H1 (cell line): ENCODE measurements around the gene OPCML. TPM values are rescaled to one million over a fixed set of nuclear protein-coding genes. Genes with fewer than 3 reads are reported as not detected.

Experiments
- CTCF ChIA-PET: fragments of 300-600 bp; sonication (Branson Sonifier 250); formaldehyde crosslinking; loops from one replicate; lab custom pipeline; 2021; ENCODE audit not compliant: partially characterized antibody; lab: Charles Lee
- POLR2A ChIA-PET: fragments of 300-600 bp; sonication (Branson Sonifier 250); formaldehyde crosslinking; loops from one replicate; lab custom pipeline; 2021; ENCODE audit warnings: inconsistent platforms; ENCODE audit not compliant: partially characterized antibody; lab: Charles Lee
- DNase-seq, 2 experiments: peaks; one replicate each; pipeline versions ENCODE4 v3.0.0 to v3.0.0-alpha.2; 2010 to 2022; ENCODE audit warnings: low spot score in 2 of 2, low read depth in 1 of 2, mixed read lengths in 1 of 2
- FAIRE-seq: peaks from 2 replicates; lab custom pipeline; 2011; peaks lifted over from hg19 to GRCh38; lab: Jason Lieb, UNC
- H2AFZ ChIP-seq: 2 replicates; pipeline ENCODE4 v1.8.1; 2012; ENCODE audit warnings: low read length, inconsistent platforms
- H2AK5ac ChIP-seq: 2 replicates; pipeline ENCODE4 v1.6.1; 2013; ENCODE audit warnings: low read depth, low read length
- H2BK120ac ChIP-seq: replicated peaks from 2 replicates; pipeline ENCODE3; 2013; ENCODE audit warnings: low read depth, low read length, inconsistent platforms
- H2BK12ac ChIP-seq: 2 replicates; pipeline ENCODE4 v1.6.1; 2013; ENCODE audit warnings: low read depth, low read length
- H2BK15ac ChIP-seq: 2 replicates; pipeline ENCODE4 v1.6.1; 2013; ENCODE audit warnings: low read length
- H2BK20ac ChIP-seq: 2 replicates; pipeline ENCODE4 v1.6.1; 2013; ENCODE audit warnings: low read length
- H2BK5ac ChIP-seq: 2 replicates; pipeline ENCODE4 v1.6.1; 2013; ENCODE audit warnings: low read depth, low read length
- H3K14ac ChIP-seq: 2 replicates; pipeline ENCODE4 v1.6.1; 2013; ENCODE audit warnings: inconsistent platforms; ENCODE audit not compliant: insufficient read length
- H3K18ac ChIP-seq: 2 replicates; pipeline ENCODE4 v1.6.1; 2013; ENCODE audit warnings: low read length; ENCODE audit errors: extremely low read depth
- H3K23ac ChIP-seq: 2 replicates; pipeline ENCODE4 v1.6.1; 2013; ENCODE audit warnings: inconsistent platforms; ENCODE audit not compliant: insufficient read length
- H3K23me2 ChIP-seq: 2 replicates; pipeline ENCODE4 v1.6.1; 2013; ENCODE audit warnings: low read depth, low read length
- H3K27ac ChIP-seq: 2 replicates; pipeline ENCODE4 v1.6.1; 2011; ENCODE audit warnings: low read depth, low read length, inconsistent platforms
- H3K27me3 ChIP-seq, 4 experiments: replicated peaks in 1 of 4; 1 replicate in 1 of 4; 2 replicates in 3 of 4; pipeline versions ENCODE4 v1.6.1 to v1.8.1; 2011 to 2013; ENCODE audit warnings: low read length in 3 of 4, mild to moderate bottlenecking in 3 of 4, inconsistent platforms in 2 of 4, mixed read lengths in 2 of 4, moderate library complexity in 1 of 4; ENCODE audit not compliant: control insufficient read depth in 3 of 4, insufficient read depth in 3 of 4; ENCODE audit errors: extremely low read depth in 1 of 4
- H3K36me3 ChIP-seq, 4 experiments: 2 replicates each; pipeline versions ENCODE4 v1.6.1 to v1.8.1; 2011 to 2013; ENCODE audit warnings: mild to moderate bottlenecking in 4 of 4, low read length in 3 of 4, moderate library complexity in 2 of 4, control low read depth in 1 of 4, inconsistent platforms in 1 of 4; ENCODE audit not compliant: insufficient read depth in 4 of 4, control insufficient read depth in 2 of 4
- H3K4ac ChIP-seq: replicated peaks from 2 replicates; pipeline ENCODE3; 2013; ENCODE audit warnings: low read length, low read depth, mixed read lengths, inconsistent platforms; ENCODE audit not compliant: insufficient read length
- H3K4me1 ChIP-seq, 4 experiments: replicated peaks in 1 of 4; 1 replicate in 1 of 4; 2 replicates in 3 of 4; pipeline versions ENCODE4 v1.6.1 to v1.8.1; 2011 to 2013; ENCODE audit warnings: low read length in 3 of 4, inconsistent platforms in 2 of 4, mixed read lengths in 1 of 4; ENCODE audit not compliant: insufficient read depth in 4 of 4, control insufficient read depth in 3 of 4
- H3K4me2 ChIP-seq, 2 experiments: 2 replicates each; pipeline versions ENCODE4 v1.6.1 to v1.8.1; 2011 to 2013; ENCODE audit warnings: low read depth in 2 of 2, low read length in 2 of 2, control low read depth in 1 of 2, inconsistent platforms in 1 of 2, mild to moderate bottlenecking in 1 of 2; ENCODE audit not compliant: insufficient read depth in 1 of 2
- H3K4me3 ChIP-seq, 4 experiments: fragments of 200-600, 300-600 bp in 1 of 4; sonication (generic), shearing (Covaris generic), sonication (Bioruptor Twin) in 1 of 4; 2 replicates each; pipeline versions ENCODE4 v1.5.1 to v1.8.1; 2011 to 2016; ENCODE audit warnings: low read length in 4 of 4, low read depth in 3 of 4, control low read depth in 2 of 4, inconsistent platforms in 2 of 4, mild to moderate bottlenecking in 2 of 4, mixed read lengths in 1 of 4, moderate library complexity in 1 of 4; ENCODE audit not compliant: insufficient read depth in 2 of 4; ENCODE audit errors: extremely low read depth in 1 of 4
- H3K56ac ChIP-seq: replicated peaks from 2 replicates; pipeline ENCODE3; 2013; ENCODE audit warnings: low read depth, mild to moderate bottlenecking, mixed read lengths, low read length, inconsistent platforms; ENCODE audit not compliant: insufficient read length
- H3K79me1 ChIP-seq: 2 replicates; pipeline ENCODE4 v1.6.1; 2013; ENCODE audit warnings: low read depth, low read length, control low read depth
- H3K79me2 ChIP-seq, 2 experiments: 2 replicates each; pipeline versions ENCODE4 v1.6.1 to v1.8.1; 2012 to 2013; ENCODE audit warnings: low read length in 2 of 2, mild to moderate bottlenecking in 2 of 2, inconsistent platforms in 1 of 2; ENCODE audit not compliant: insufficient read depth in 2 of 2, control insufficient read depth in 1 of 2
- H3K9ac ChIP-seq, 4 experiments: replicated peaks in 1 of 4; 1 replicate in 1 of 4; 2 replicates in 3 of 4; pipeline versions ENCODE4 v1.6.1 to v1.8.1; 2011 to 2013; ENCODE audit warnings: low read depth in 3 of 4, low read length in 3 of 4, control low read depth in 2 of 4, mild to moderate bottlenecking in 2 of 4, moderate library complexity in 2 of 4, inconsistent platforms in 1 of 4; ENCODE audit errors: extremely low read depth in 1 of 4
- H3K9me3 ChIP-seq, 2 experiments: 2 replicates each; pipeline versions ENCODE4 v1.6.1 to v1.8.1; 2012 to 2013; ENCODE audit warnings: mild to moderate bottlenecking in 2 of 2, moderate library complexity in 2 of 2, control low read depth in 1 of 2, inconsistent platforms in 1 of 2, low read depth in 1 of 2, low read length in 1 of 2, mixed read lengths in 1 of 2; ENCODE audit not compliant: insufficient read depth in 2 of 2
- H4K20me1 ChIP-seq, 2 experiments: replicated peaks in 1 of 2; 2 replicates each; pipeline versions ENCODE3 to v1.8.1; 2011 to 2013; ENCODE audit warnings: inconsistent platforms in 2 of 2, low read length in 2 of 2, mild to moderate bottlenecking in 1 of 2; ENCODE audit not compliant: insufficient read depth in 2 of 2, control insufficient read depth in 1 of 2
- H4K5ac ChIP-seq: 2 replicates; pipeline ENCODE4 v1.6.1; 2013; ENCODE audit warnings: low read length, low read depth, mixed read lengths, inconsistent platforms; ENCODE audit not compliant: insufficient read length
- H4K8ac ChIP-seq: 2 replicates; pipeline ENCODE4 v1.8.0; 2013; ENCODE audit warnings: mild to moderate bottlenecking, moderate library complexity, low read length, inconsistent platforms; ENCODE audit not compliant: insufficient read depth; ENCODE audit errors: extremely low read depth
- H4K91ac ChIP-seq: replicated peaks from 2 replicates; pipeline ENCODE3; 2013; ENCODE audit warnings: low read length, mixed read lengths, inconsistent platforms; ENCODE audit not compliant: insufficient read length
- CHD2 ChIP-seq: IDR thresholded peaks from 2 replicates; pipeline ENCODE4 v1.6.1; 2012; ENCODE audit warnings: low read length, improper control_type of control experiment
- EGR1 ChIP-seq: IDR thresholded peaks from 2 replicates; pipeline ENCODE4 v1.6.1; 2011; ENCODE audit warnings: low read depth, low read length, borderline replicate concordance
- HDAC6 ChIP-seq: IDR thresholded peaks from one replicate; pipeline ENCODE4 v1.7.1; 2012; ENCODE audit warnings: low read depth, mild to moderate bottlenecking, inconsistent platforms, low read length, moderate library complexity
- KDM5A ChIP-seq: fragments of 200-600 bp; IDR thresholded peaks from 2 replicates; pipeline ENCODE4 v1.7.1; 2012; ENCODE audit warnings: mild to moderate bottlenecking, low read length, inconsistent platforms, mixed read lengths
- SP2 ChIP-seq: IDR thresholded peaks from 2 replicates; pipeline ENCODE4 v1.6.1; 2012; ENCODE audit warnings: mild to moderate bottlenecking, low read length, inconsistent platforms
- SRF ChIP-seq: IDR thresholded peaks from 2 replicates; pipeline ENCODE4 v1.6.1; 2011; ENCODE audit warnings: mild to moderate bottlenecking, low read depth, low read length, moderate library complexity
- TEAD4 ChIP-seq: IDR thresholded peaks from 2 replicates; pipeline ENCODE4 v1.6.1; 2012; ENCODE audit warnings: low read depth, low read length, inconsistent platforms, mixed read lengths
- ZNF274 ChIP-seq: IDR thresholded peaks from 2 replicates; pipeline ENCODE4 v1.7.0; 2012; ENCODE audit warnings: low read length, borderline replicate concordance; ENCODE audit errors: extremely low read depth
- WGBS, 2 experiments: shearing (Covaris generic) in 1 of 2; methylation state at CpG; one replicate each; pipeline versions ENCODE4 v1.1.6 to v1.1.7; 2013 to 2015; ENCODE audit warnings: low lambda C conversion rate in 2 of 2, mixed read lengths in 2 of 2, inconsistent platforms in 1 of 2, low coverage in 1 of 2, missing lambda C conversion rate in 1 of 2; ENCODE audit not compliant: insufficient replicate concordance in 2 of 2, insufficient coverage in 1 of 2, insufficient read length in 1 of 2; ENCODE audit errors: extremely low coverage in 1 of 2, missing lambda C conversion rate in 1 of 2; 5-methylcytosine and 5-hydroxymethylcytosine counted together
- polyA plus RNA-seq, 7 experiments: library from polyadenylated mRNA; depleted of rRNA in 3 of 7; stranded (reverse) in 5 of 7; unstranded in 2 of 7; fragments of >200 nt in 5 of 7; fragments of 200-250 nt in 2 of 7; gene quantifications; 1 replicate in 5 of 7; 2 replicates in 1 of 7; 4 replicates in 1 of 7; pipeline versions ENCODE4 v1.2.1 to v1.2.3, GENCODE V29; 2011 to 2013; ENCODE audit warnings: missing spikeins in 2 of 7, mixed read lengths in 2 of 7
- total RNA-seq: library from RNA; stranded (reverse); fragmentation: NEBNext Ultra II Directional; extraction: Animal tissue kit (Norgen Biotek cat#: 25700); gene quantifications from 2 replicates; pipeline ENCODE4 v1.2.1, GENCODE V29; 2021

The OPCML gene
- total and polyA plus RNA-seq, 2 of the 8 experiments (the other 6 are each of a cell fraction or from before 2014, with no cell fraction given): 2.3 to 3.1 TPM

GRCh38 chr11:133269267-133269666 is 263.0 kb downstream of the OPCML start:
- 90% methylated on average over 2 of the region's 2 CpGs; no CpG with 5 or more reads in 1 of the 2 experiments for WGBS, 2 experiments
- Histone ChIP-seq H3K4me3 (no peak overlapping the region), H2AK5ac (no peak overlapping the region)

More at GRCh38 chr11:133269267-133269666, 263.0 kb downstream of the OPCML start:
- H2BK20ac ChIP-seq: no peak overlapping the region
- no peak overlapping the region for H3K23ac ChIP-seq
- no peaks in the 10 kb centered on the region for H3K79me1 ChIP-seq
- no peak overlapping the region for H2BK5ac ChIP-seq
- H3K56ac ChIP-seq: no peak overlapping the region
- no peak for DNase-seq
- no peaks in the 10 kb centered on the region for H3K4me1 ChIP-seq
- no peaks in the 10 kb centered on the region for H4K20me1 ChIP-seq
- H3K36me3 ChIP-seq: no peaks in the 10 kb centered on the region
- ChIA-PET POLR2A (no interaction called here), CTCF (interaction anchor here (1.1 kb wide), 1 partner anchor 121 kb away, joined by 3 read pairs; no protein-coding TSS in a partner anchor)
- H2BK120ac ChIP-seq: no peak overlapping the region
- no peak overlapping the region for H3K4me2 ChIP-seq
- no peak overlapping the region for H4K8ac ChIP-seq
- no peak overlapping the region for H3K18ac ChIP-seq
- no peak overlapping the region for H3K14ac ChIP-seq
- no peak for FAIRE-seq
- H3K79me2 ChIP-seq: no peaks in the 10 kb centered on the region
- no peak overlapping the region for H3K4ac ChIP-seq
- H3K27me3 ChIP-seq: peaks cover 0 to 1% (median 0%) of the 10 kb centered on the region in 4 experiments; a peak in 1 of 7 replicates
- H2BK15ac ChIP-seq: no peak overlapping the region
- no peak overlapping the region for H2AFZ ChIP-seq
- TF ChIP-seq EGR1 (no peak), HDAC6 (no peak), ZNF274 (no peak), TEAD4 (no peak), SRF (no peak), SP2 (no peak), KDM5A (no peak), CHD2 (no peak)
- H3K27ac ChIP-seq: no peak overlapping the region
- no peak overlapping the region for H2BK12ac ChIP-seq
- no peak overlapping the region for H4K5ac ChIP-seq
- H3K9ac ChIP-seq: no peak overlapping the region
- H3K9me3 ChIP-seq: no peaks in the 10 kb centered on the region
- H4K91ac ChIP-seq: no peak overlapping the region
- no peaks in the 10 kb centered on the region for H3K23me2 ChIP-seq
